DOHH2 (cell line): ENCODE data around the gene SMARCA1.

Experiments
- H3F3A ChIP-seq: fragments of 200-600 bp; sonication (generic), shearing (Covaris generic); 2 replicates; pipeline ENCODE4 v1.6.0; 2016; ENCODE audit warnings: antibody characterized with exemption, mild to moderate bottlenecking; ENCODE audit not compliant: control insufficient read depth, insufficient read depth
- H3K27ac ChIP-seq: fragments of 200-600 bp; sonication (generic); 2 replicates; pipeline ENCODE4 v1.5.1; 2014; ENCODE audit warnings: low read depth, mild to moderate bottlenecking, low read length, moderate library complexity
- H3K27me3 ChIP-seq: fragments of 200-600 bp; sonication (generic); 2 replicates; pipeline ENCODE4 v1.6.1; 2014; ENCODE audit warnings: mild to moderate bottlenecking, low read length, mixed read lengths; ENCODE audit not compliant: control insufficient read depth
- H3K36me3 ChIP-seq: fragments of 200-600 bp; sonication (generic); 2 replicates; pipeline ENCODE4 v1.6.1; 2014; ENCODE audit warnings: mild to moderate bottlenecking, low read length, moderate library complexity, mixed read lengths; ENCODE audit not compliant: control insufficient read depth
- H3K4me1 ChIP-seq: fragments of 200-600 bp; sonication (generic); 2 replicates; pipeline ENCODE4 v1.6.1; 2014; ENCODE audit warnings: mild to moderate bottlenecking, low read length, mixed read lengths; ENCODE audit not compliant: control insufficient read depth
- H3K4me2 ChIP-seq: fragments of 200-600 bp; sonication (generic); 2 replicates; pipeline ENCODE4 v1.6.0; 2014; ENCODE audit warnings: mild to moderate bottlenecking, low read length, moderate library complexity
- H3K4me3 ChIP-seq: fragments of 200-600 bp; sonication (generic); 2 replicates; pipeline ENCODE4 v1.5.1; 2014; ENCODE audit warnings: mild to moderate bottlenecking, low read length, mixed read lengths
- H3K79me2 ChIP-seq: fragments of 200-600 bp; sonication (generic); 2 replicates; pipeline ENCODE4 v1.6.1; 2014; ENCODE audit warnings: mild to moderate bottlenecking, low read length, mixed read lengths; ENCODE audit not compliant: control insufficient read depth
- H3K9me2 ChIP-seq: fragments of 200-600 bp; sonication (generic); replicated peaks from 2 replicates; pipeline ENCODE4 v1.6.1; 2014; ENCODE audit warnings: mild to moderate bottlenecking, low read length, mixed read lengths; ENCODE audit not compliant: control insufficient read depth
- H3K9me3 ChIP-seq: fragments of 200-600 bp; sonication (generic); 2 replicates; pipeline ENCODE4 v1.6.1; 2014; ENCODE audit warnings: antibody characterized with exemption, low read length, mixed read lengths; ENCODE audit not compliant: control insufficient read depth, insufficient read depth
- H4K20me1 ChIP-seq: fragments of 200-600 bp; sonication (generic); 2 replicates; pipeline ENCODE4 v1.6.0; 2014; ENCODE audit warnings: low read depth, mild to moderate bottlenecking, antibody characterized with exemption, low read length, moderate library complexity; ENCODE audit not compliant: control insufficient read depth, insufficient read depth
- EZH2phosphoT487 ChIP-seq: fragments of 200-600 bp; sonication (generic); IDR thresholded peaks from 2 replicates; pipeline ENCODE4 v1.6.1; 2017; ENCODE audit warnings: borderline replicate concordance, mild to moderate bottlenecking, antibody characterized with exemption, low read length, moderate library complexity, mixed read lengths
- TF ChIP-seq, protein P1 (sequence below): fragments of 200-600 bp; sonication (generic); IDR thresholded peaks from one replicate; pipeline ENCODE4 v1.5.1; 2014; ENCODE audit warnings: antibody characterized with exemption, mild to moderate bottlenecking, low read depth, low read length; ENCODE audit not compliant: poor library complexity, severe bottlenecking

Gene SMARCA1

DNA sequence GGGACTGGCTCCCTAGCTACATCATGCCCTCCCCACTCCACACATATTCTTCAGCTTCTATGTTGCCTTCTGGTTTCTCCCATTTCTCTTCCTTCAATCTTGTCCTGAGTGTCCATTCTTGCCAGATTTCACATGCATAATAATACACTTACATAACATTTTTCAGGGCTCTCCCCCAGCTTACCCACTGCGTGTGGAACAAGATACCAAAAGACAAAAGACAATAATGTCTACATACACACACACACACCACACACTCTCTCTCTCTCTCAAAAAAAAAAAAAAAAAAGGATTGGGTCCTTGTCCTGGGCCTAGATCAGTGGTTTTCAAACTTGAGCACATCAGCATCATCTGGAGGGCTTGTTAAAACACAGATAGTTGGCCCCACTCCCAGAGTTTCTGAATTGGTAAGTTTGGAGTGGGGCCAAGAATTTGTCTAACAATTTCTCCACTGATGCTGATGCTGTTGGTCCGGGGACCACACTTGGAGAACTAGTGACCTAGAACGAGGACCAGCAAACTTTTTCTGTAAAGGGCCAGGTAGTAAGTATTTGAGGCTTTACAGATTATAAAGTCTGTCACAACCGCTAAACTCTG, 6.5 kb upstream of the SMARCA1 start:
- no peak for TF ChIP-seq EZH2phosphoT487
- TF ChIP-seq, protein P1, sequence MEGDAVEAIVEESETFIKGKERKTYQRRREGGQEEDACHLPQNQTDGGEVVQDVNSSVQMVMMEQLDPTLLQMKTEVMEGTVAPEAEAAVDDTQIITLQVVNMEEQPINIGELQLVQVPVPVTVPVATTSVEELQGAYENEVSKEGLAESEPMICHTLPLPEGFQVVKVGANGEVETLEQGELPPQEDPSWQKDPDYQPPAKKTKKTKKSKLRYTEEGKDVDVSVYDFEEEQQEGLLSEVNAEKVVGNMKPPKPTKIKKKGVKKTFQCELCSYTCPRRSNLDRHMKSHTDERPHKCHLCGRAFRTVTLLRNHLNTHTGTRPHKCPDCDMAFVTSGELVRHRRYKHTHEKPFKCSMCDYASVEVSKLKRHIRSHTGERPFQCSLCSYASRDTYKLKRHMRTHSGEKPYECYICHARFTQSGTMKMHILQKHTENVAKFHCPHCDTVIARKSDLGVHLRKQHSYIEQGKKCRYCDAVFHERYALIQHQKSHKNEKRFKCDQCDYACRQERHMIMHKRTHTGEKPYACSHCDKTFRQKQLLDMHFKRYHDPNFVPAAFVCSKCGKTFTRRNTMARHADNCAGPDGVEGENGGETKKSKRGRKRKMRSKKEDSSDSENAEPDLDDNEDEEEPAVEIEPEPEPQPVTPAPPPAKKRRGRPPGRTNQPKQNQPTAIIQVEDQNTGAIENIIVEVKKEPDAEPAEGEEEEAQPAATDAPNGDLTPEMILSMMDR, result no peak
- Histone ChIP-seq H3K4me2 (no peak overlapping the region), H3F3A (no peaks in the 10 kb centered on the region), H4K20me1 (no peaks in the 10 kb centered on the region), H3K4me1 (no peaks in the 10 kb centered on the region), H3K27me3 (no peaks in the 10 kb centered on the region), H3K36me3 (no peaks in the 10 kb centered on the region), H3K4me3 (no peak overlapping the region), H3K79me2 (no peaks in the 10 kb centered on the region), H3K9me2 (no peaks in the 10 kb centered on the region), H3K27ac (no peak overlapping the region), H3K9me3 (no peaks in the 10 kb centered on the region)

GRCh38 chrX:129525896-129526295, 2.6 kb upstream of the SMARCA1 start:
- no peak overlapping the region for H3K27ac ChIP-seq
- TF ChIP-seq, protein P1, result no peak
- no peak for TF ChIP-seq EZH2phosphoT487
- no peaks in the 10 kb centered on the region for H3K27me3 ChIP-seq
- no peaks in the 10 kb centered on the region for H3K36me3 ChIP-seq
- H3F3A ChIP-seq, result no peaks in the 10 kb centered on the region
- H3K4me2 ChIP-seq, result no peak overlapping the region
- no peaks in the 10 kb centered on the region for H3K9me2 ChIP-seq
- H3K4me1 ChIP-seq, result no peaks in the 10 kb centered on the region
- no peak overlapping the region for H3K4me3 ChIP-seq
- H3K79me2 ChIP-seq, result no peaks in the 10 kb centered on the region
- no peaks in the 10 kb centered on the region for H4K20me1 ChIP-seq
- H3K9me3 ChIP-seq, result no peaks in the 10 kb centered on the region

- H3K79me2 ChIP-seq, result no peaks in the 10 kb centered on the region
- TF ChIP-seq, protein P1, result no peak
- no peak for TF ChIP-seq EZH2phosphoT487
- H4K20me1 ChIP-seq, result no peaks in the 10 kb centered on the region
- no peak overlapping the region for H3K4me3 ChIP-seq
- no peaks in the 10 kb centered on the region for H3F3A ChIP-seq
- no peaks in the 10 kb centered on the region for H3K4me1 ChIP-seq
- no peaks in the 10 kb centered on the region for H3K36me3 ChIP-seq
- H3K9me2 ChIP-seq, result no peaks in the 10 kb centered on the region
- H3K27ac ChIP-seq, result no peak overlapping the region
- no peaks in the 10 kb centered on the region for H3K27me3 ChIP-seq
- H3K9me3 ChIP-seq, result no peaks in the 10 kb centered on the region
- H3K4me2 ChIP-seq, result no peak overlapping the region
Measured at GRCh38 chrX:129525162-129525561, 1.9 kb upstream of the SMARCA1 start.
